PFSK-1 (cell line): ENCODE measurements around the gene MGP.

Experiments
- POLR2AphosphoS5 ChIP-seq: IDR thresholded peaks from 2 replicates; pipeline ENCODE4 v1.6.1; 2012; ENCODE audit warnings: low read depth, mild to moderate bottlenecking, control low read depth, low read length, moderate library complexity
- SIN3A ChIP-seq: IDR thresholded peaks from 2 replicates; pipeline ENCODE4 v1.6.1; 2012; ENCODE audit warnings: mild to moderate bottlenecking, low read length, moderate library complexity, borderline replicate concordance; ENCODE audit not compliant: insufficient read depth

DNA sequence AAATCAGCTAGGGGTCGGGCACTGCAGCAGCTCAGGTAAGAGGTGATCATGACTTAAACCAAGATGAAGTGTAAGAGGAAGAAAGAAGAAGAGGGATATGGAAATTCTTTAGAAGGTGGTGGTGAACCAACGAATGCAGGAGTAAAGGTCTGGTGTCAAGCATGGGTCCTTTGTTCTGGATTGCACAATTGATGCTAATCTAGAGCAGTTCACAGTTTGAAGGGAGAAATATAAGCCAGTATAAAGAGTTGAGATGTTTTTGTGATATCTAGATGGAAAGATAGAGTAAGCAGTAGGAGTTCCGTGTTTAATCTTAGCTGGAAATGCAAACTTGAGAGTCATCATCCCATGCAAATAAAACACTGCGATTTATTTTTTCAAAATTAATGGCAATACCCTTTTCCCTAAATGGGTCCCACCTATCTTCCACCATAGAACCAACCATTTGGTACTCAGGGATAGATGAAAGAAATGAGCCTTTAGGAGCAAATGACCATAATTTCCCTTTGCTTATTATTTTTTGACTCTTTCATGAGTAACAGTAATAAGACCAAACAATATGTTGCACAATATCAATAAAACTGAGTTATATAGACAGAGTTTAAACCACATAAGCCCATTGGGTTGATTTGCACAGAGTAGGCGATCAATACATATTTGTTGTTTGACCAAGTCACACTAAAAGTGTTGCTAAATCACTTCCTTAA, 15.0 kb upstream of the MGP start:
- no peak for TF ChIP-seq POLR2AphosphoS5
- no peak for TF ChIP-seq SIN3A
